ENCODE data around the gene SPSB1. TPM values are rescaled to one million over a fixed set of nuclear protein-coding genes. Genes with fewer than 3 reads are reported as not detected.
A peak's percentile ranks its signal among the peaks of the same experiment; 100 is the strongest.

Gene SPSB1
- total and polyA plus RNA-seq, 2 donors from 2014 or later = 12.7 to 25.9 TPM

DNA sequence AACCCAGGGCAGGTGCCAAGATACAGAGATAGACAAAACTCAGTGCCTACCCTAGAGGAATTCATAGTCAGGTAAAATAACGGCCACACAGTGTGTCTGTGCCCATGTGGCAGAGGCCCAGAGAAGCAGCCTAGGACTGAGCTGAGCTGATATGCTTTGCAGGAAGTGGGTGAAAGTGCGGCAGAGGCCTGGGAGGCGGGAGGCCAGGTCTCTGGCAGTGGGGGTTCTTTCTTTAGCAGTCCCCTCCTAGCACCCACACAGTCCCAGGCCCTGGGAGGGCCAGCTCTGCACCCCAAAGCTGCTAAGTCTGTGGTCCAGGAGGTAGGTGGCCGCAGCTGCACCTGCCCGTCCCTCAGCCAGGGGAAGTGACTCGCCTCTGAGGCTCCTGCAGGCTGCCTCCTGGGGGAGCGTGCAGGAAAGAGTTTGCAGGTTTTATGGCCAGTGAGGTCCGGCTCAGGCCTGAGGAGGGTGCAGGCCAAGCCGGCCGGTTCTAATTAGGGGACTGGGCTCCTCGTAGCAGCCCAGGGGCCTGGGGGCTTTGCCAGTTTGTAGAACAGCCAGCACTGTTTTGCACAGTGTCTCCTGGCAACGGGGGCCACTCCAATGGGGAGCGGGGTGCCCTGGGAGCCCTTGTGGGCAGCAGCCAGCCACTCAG is 107.9 kb downstream of the SPSB1 start:
- TF ChIP-seq, protein P1, sequence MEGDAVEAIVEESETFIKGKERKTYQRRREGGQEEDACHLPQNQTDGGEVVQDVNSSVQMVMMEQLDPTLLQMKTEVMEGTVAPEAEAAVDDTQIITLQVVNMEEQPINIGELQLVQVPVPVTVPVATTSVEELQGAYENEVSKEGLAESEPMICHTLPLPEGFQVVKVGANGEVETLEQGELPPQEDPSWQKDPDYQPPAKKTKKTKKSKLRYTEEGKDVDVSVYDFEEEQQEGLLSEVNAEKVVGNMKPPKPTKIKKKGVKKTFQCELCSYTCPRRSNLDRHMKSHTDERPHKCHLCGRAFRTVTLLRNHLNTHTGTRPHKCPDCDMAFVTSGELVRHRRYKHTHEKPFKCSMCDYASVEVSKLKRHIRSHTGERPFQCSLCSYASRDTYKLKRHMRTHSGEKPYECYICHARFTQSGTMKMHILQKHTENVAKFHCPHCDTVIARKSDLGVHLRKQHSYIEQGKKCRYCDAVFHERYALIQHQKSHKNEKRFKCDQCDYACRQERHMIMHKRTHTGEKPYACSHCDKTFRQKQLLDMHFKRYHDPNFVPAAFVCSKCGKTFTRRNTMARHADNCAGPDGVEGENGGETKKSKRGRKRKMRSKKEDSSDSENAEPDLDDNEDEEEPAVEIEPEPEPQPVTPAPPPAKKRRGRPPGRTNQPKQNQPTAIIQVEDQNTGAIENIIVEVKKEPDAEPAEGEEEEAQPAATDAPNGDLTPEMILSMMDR (IDR thresholded peaks at IDR 0.05; ENCODE audit: borderline replicate concordance, extremely low read depth, insufficient read depth) = peak; percentile 2
- intact Hi-C loops (cut with DNase I) = no loop called here
- FAIRE-seq (no peak), DNase-seq (peak in 3 of 5 donors; percentile 19 to 74 (median 25))
- peaks cover 0 to 11% (median 0%) of the 10 kb centered on the region in 3 donors for H3K4me1 ChIP-seq (ENCODE audit: control insufficient read depth in 2 of 3, insufficient read depth in 2 of 3, low read depth in 1 of 3, low read length in 3 of 3)
- peak overlapping the region in 1 of 2 donors; percentile 17 for H3K27ac ChIP-seq (ENCODE audit: low read depth in 2 of 2, low read length in 2 of 2)
- H3K9me3 ChIP-seq (ENCODE audit: control insufficient read depth in 2 of 3, insufficient read depth in 1 of 3, low read length in 3 of 3) = no peaks in the 10 kb centered on the region
- no peaks in the 10 kb centered on the region for H3K27me3 ChIP-seq (ENCODE audit: control insufficient read depth, insufficient read depth, low read length)
- H3K36me3 ChIP-seq (ENCODE audit: control insufficient read depth in 2 of 3, insufficient read depth in 3 of 3, low read length in 3 of 3) = no peaks in the 10 kb centered on the region
- no peak overlapping the region for H3K9ac ChIP-seq (ENCODE audit: low read length in 3 of 3)
- no peak overlapping the region for H3K4me3 ChIP-seq (ENCODE audit: low read length in 3 of 3)

DNA sequence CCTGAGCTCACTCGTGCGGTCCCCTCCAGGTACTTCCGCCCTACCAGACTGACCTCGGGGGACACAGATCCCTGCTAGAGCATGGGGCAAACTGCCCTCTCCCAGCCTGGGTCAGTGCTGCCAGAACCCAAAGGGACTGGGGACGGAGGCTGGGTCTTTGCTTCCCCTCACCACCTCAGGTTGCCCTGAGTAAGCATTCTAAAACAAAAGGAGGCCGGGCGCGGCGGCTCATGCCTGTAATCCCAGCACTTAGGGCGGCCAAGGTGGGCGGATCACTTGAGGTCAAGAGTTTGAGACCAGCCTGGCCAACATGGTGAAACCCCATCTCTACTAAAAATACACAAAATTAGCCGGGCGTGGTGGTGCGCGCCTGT is 108.4 kb downstream of the SPSB1 start:
- Histone ChIP-seq H3K4me1 (ENCODE audit: control insufficient read depth in 2 of 3, insufficient read depth in 2 of 3, low read depth in 1 of 3, low read length in 3 of 3) (peaks cover 0 to 11% (median 0%) of the 10 kb centered on the region in 3 donors), H3K9ac (ENCODE audit: low read length in 3 of 3) (no peak overlapping the region), H3K9me3 (ENCODE audit: control insufficient read depth in 2 of 3, insufficient read depth in 1 of 3, low read length in 3 of 3) (no peaks in the 10 kb centered on the region), H3K27ac (ENCODE audit: low read depth in 2 of 2, low read length in 2 of 2) (peak overlapping the region in 1 of 2 donors; percentile 17), H3K4me3 (ENCODE audit: low read length in 3 of 3) (no peak overlapping the region), H3K27me3 (ENCODE audit: control insufficient read depth, insufficient read depth, low read length) (no peaks in the 10 kb centered on the region), H3K36me3 (ENCODE audit: control insufficient read depth in 2 of 3, insufficient read depth in 3 of 3, low read length in 3 of 3) (no peaks in the 10 kb centered on the region)
- intact Hi-C loops (cut with DNase I) = no loop called here
- TF ChIP-seq, protein P1 (IDR thresholded peaks at IDR 0.05; ENCODE audit: borderline replicate concordance, extremely low read depth, insufficient read depth) = no peak
- DNase-seq = peak in 1 of 5 donors; percentile 52
- FAIRE-seq = no peak

DNA sequence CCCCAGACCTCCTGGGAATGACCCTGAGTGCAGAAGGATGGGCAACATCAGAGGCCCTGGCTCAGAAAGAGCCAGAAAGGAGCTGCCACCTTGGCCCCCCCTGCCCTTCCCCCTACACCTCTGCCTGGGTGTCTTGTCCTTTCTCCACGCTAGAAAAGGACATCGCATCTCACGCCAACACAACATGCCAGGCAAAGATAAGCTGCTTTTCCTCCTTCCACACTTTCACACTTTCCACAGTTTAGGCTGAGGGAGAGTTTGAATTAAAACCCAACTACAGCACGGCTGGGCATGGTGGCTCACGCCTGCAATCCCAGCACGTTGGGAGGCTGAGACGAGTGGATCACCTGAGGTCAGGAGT is 109.5 kb downstream of the SPSB1 start:
- Histone ChIP-seq H3K9ac (ENCODE audit: low read length in 3 of 3) (no peak overlapping the region), H3K9me3 (ENCODE audit: control insufficient read depth in 2 of 3, insufficient read depth in 1 of 3, low read length in 3 of 3) (no peaks in the 10 kb centered on the region), H3K27me3 (ENCODE audit: control insufficient read depth, insufficient read depth, low read length) (no peaks in the 10 kb centered on the region), H3K36me3 (ENCODE audit: control insufficient read depth in 2 of 3, insufficient read depth in 3 of 3, low read length in 3 of 3) (no peaks in the 10 kb centered on the region), H3K4me1 (ENCODE audit: control insufficient read depth in 2 of 3, insufficient read depth in 2 of 3, low read depth in 1 of 3, low read length in 3 of 3) (peaks cover 0 to 11% (median 0%) of the 10 kb centered on the region in 3 donors), H3K4me3 (ENCODE audit: low read length in 3 of 3) (no peak overlapping the region), H3K27ac (ENCODE audit: low read depth in 2 of 2, low read length in 2 of 2) (no peak overlapping the region)
- intact Hi-C loops (cut with DNase I) = no loop called here
- TF ChIP-seq, protein P1 (IDR thresholded peaks at IDR 0.05; ENCODE audit: borderline replicate concordance, extremely low read depth, insufficient read depth) = no peak
- DNase-seq (no peak), FAIRE-seq (no peak)

Measured in kidney (tissue), 14 donors.